Activated CD8-positive, alpha-beta memory T cell treated with anti-CD3 and anti-CD28 coated beads, Interleukin-2, amount 50 U/mL, for 24 hours (primary cell): ENCODE measurements around the gene CCDC178.
"Not testable (repeated sequence)": the region's sequence is repeated elsewhere in the genome, so short reads cannot be mapped to it uniquely, and the experiment has no call there.

ENCODE experiments used
- DNase-seq: peaks from one replicate; pipeline ENCODE4 v3.0.0-alpha.2; 2020; ENCODE audit errors: extremely low read depth

The CCDC178 gene

DNA sequence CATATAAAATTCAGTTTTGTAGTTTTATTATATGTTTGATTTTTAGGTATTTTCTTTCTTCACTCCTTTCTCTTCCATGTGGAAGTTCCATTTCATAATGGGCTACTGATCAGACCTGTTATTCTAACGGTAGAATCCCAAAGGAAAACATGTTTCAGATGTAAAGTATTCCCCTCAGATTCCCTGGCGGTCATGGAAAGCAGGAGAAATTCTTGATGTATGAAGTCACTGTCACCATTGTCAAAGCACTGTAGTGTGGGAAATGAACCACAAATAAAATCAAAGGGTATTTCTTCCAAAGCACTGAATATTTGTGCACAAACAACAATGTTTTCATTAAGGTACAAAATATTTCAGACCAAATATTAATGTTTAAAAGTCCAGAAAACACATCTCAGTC lies 430.4 kb downstream of the CCDC178 start:
- no peak for DNase-seq

DNA sequence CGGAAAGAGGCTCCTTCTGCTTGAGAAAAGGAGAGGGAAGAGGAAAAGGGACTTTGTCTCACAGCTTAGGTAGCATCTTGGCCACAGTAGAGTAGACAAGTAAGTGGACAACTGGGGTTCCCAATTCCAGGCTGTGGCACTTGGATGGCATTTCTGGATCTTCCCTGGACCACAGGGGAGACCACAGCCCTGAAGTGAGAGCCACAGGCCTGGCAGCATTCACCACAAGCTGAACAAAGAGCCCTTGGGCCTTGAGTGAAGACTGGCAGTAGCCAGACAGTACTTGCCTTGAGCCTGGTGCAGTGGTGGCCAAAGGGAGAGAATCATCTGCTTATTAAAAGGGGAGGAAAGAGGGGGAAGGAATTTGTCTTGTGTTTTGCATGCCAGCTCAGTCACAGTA lies 441.6 kb downstream of the CCDC178 start:
- DNase-seq = no peak

GRCh38 chr18:32998285-32998684 lies 442.2 kb downstream of the CCDC178 start:
- no peak for DNase-seq

GRCh38 chr18:32983721-32984120 lies 456.8 kb downstream of the CCDC178 start:
- DNase-seq = no peak

DNA sequence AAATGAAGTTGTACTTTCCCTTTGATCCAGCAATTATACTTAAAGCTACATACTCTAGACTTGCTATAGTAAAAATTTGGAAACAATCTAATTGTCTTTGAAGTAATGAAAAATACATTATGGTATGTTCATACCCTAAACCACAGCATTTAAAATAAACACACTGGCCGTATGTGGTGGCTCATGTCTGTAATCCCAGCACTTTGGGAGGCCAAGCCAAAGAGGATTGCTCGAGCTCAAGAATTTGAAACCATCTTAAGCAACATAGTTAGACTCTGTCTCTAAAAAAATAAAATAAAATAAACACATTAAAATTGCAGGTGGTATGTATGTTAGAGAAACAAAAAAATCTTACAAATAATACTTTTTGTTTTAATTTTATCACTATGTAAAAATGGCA lies 459.6 kb downstream of the CCDC178 start:
- DNase-seq = no peak

DNA sequence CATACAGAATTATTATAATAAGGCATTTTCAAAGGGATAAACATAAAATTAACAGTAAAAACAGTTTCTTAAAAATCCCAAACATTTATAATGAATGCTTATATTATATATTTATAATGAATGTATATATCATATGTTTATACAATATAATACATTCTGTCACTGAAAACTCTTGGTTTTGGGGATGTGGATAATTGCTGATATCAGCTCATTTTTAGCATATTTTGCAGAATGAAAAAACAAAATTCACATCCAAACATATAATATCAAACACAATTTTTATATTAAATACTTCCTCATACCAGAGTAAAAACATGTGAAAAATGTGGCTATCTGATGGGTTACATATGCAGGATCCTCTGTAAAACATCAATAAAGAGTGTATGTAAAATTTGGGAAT lies 465.0 kb downstream of the CCDC178 start:
- DNase-seq = no peak

GRCh38 chr18:32975163-32975436 lies 465.4 kb downstream of the CCDC178 start:
- no peak for DNase-seq

GRCh38 chr18:32974421-32975162 lies 465.9 kb downstream of the CCDC178 start:
- DNase-seq = no peak

DNA sequence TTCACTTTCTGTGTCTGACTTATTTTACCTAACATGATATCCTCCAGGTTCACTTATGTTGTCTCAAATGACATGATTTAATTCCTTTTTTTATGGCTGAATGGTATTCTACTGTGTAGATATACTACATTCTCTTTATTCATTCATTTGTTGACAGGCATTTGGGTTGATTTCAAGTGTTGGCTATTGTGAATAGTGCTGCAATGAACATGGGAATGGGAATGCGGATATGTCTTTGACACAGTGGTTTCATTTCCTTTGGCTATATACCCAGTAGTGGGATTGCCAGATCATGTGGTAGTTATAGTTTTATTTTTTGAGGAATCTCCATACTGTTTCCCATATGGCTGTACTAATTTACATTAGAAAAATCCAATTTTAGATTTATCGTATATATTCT lies 472.3 kb downstream of the CCDC178 start:
- no peak for DNase-seq

DNA sequence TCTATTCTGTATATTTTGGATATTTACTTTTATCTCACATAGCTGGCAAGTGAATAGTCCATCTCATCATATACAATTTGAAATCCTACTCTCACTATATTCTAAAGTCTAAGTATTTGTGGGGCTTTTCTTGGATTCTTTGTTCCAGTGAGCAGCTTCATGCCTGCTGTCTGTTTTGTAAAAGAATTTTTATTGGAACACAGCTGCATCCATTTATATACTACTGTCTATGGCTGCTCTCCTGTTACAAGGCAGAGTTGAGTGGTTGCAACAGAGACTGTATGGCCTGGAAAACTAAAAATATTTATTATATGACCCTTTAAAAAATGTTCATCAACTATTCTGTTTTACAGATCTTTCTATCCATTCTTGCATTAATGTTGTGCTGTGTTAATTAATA lies 474.4 kb downstream of the CCDC178 start:
- no peak for DNase-seq

DNA sequence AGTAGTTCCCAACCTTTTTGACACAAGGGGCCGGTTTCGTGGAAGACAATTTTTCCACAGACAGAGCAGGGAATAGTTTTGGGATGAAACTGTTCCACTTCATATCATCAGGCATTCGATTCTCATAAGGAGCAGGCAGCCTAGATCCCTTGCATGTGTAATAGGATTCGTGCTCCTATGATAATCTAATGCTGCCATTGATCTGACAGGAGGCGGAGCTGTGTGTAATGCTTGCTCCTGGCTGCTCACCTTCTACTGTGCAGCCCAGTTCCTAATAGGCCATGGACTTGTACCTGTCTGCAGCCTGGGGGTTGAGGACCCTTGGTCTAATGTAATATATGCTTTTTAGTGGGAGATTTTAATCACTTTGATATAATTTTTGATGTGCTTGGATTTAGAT lies 479.0 kb downstream of the CCDC178 start:
- DNase-seq = no peak

- DNase-seq = no peak
Measured at GRCh38 chr18:32958746-32959145, 481.8 kb downstream of the CCDC178 start.

GRCh38 chr18:32956591-32957315 lies 483.8 kb downstream of the CCDC178 start:
- DNase-seq = no peak

- DNase-seq = not testable (repeated sequence)
Measured at GRCh38 chr18:32952318-32952717, 488.2 kb downstream of the CCDC178 start.

DNA sequence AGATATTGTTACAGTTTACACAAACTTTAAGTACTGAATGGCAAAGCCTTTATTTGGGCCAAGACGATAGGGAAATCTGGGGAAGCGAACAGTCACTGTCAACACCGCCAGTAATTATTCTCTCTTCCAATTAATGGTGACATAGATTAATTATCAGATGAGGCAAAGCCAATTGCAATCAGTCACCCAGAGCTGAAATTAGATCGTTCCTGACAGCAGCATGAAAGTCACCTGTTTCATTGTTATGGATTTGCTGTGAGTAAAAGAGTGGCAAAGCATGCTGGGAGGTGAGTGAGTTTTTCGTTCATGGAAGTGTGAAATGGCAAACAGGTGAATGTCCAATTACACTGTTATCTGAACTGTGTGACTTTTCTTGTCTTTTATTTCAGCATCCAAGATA lies 502.9 kb downstream of the CCDC178 start:
- no peak for DNase-seq

GRCh38 chr18:32937066-32937465 lies 503.5 kb downstream of the CCDC178 start:
- no peak for DNase-seq

DNA sequence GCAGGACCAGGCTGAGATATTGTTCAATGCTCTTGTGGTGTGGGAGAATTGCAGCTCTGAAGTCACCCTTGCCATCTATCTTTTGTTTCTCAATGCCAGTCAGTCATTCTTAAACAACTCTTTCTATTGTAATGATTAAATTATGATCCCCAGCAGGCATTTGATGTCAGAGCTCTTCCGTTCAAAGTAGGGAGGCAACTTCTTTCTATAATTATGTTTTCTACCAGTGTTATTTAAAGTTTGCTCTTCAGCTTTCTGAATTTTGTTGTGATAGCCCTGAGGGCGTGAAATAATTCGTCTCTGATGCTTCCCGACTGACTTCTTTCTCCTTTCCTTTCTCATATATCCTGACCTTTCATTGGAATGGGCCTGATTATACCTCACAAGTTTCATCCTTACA lies 506.3 kb downstream of the CCDC178 start:
- no peak for DNase-seq

DNA sequence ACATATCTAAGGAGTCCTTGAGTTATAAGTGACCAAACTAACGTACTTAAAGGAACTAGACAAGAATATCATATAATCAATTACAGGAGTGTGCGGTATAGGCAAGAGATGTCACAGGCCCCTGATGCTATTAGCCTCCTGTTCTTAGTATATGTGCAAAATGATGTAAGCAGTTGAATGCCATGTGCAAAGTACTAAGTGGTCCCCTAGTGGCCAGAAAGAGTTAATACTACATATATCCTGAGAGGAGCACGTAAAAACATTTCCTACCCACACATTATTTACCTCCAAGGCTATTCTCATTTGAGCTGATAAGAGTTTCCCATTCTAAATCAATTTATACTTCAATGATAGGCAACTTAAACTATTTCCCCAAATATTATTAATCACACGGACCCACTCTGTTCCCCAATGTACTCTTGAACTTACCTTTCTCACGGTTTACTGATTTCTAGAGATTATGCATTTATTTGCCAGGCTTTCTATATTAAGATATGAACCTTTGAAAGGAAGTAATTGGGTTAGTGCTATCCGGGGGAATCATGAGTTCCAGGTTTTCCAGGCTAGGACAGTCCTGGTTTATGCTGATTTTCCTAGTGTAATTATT lies 509.7 kb downstream of the CCDC178 start:
- DNase-seq = no peak

DNA sequence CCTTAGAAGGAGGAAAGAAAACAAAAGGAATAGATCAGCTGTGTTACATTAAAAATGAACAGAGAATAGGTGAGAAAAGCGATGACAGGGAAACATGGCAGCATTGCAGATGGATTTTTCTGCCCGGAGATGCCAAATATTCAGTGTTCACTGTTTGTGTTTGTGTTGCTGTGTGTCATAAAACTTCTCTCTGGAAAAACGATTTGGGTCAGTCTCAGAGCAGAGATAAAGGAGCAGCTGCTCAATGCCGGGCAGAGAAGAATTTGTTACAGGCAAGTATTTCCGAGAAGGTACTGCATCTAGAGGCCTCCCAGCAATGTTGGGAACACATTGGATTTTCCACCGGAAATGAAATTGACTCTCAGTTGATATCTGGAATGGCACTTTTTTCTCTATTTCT lies 511.3 kb downstream of the CCDC178 start:
- DNase-seq = no peak

DNA sequence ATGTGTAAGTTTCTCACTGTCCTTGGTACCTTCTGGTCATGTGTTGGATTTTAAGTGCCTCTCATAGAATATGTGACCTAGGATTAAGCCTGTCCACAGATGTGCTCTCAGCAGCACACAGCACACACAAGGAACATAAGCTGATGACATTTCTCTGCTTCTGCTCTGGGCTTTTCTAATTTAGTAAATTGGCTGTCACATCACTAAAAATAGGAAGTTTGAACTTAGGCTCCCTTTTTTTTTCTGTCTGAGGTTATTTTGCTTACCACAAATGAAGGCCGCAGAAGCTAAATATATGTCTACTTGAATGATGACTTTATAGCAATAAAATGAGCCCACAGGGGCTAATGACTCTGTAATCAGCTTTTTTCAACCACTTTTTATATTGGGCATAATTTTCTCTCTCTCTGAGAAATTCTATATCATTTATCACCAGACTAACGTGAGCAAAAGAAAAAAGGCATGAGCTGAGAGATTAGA lies 517.5 kb downstream of the CCDC178 start:
- no peak for DNase-seq

GRCh38 chr18:32920796-32921787 lies 519.4 kb downstream of the CCDC178 start:
- DNase-seq = no peak

- DNase-seq = no peak
Measured at GRCh38 chr18:32919799-32920198, 520.7 kb downstream of the CCDC178 start.
